Neural progenitor cell (in vitro differentiated cells): ENCODE data around the gene ENOPH1. TPM values are rescaled to one million over a fixed set of nuclear protein-coding genes. Genes with fewer than 3 reads are reported as not detected.

ENCODE experiments used
- DNase-seq: peaks from one replicate; pipeline ENCODE4 v3.0.0-alpha.2; 2016; ENCODE audit warnings: low spot score
- H2AFZ ChIP-seq: fragments of 200-600 bp; sonication (generic); replicated peaks from 2 replicates; pipeline ENCODE4 v1.6.1; 2016; ENCODE audit warnings: antibody characterized with exemption
- H3F3A ChIP-seq: fragments of 200-600 bp; sonication (generic); 2 replicates; pipeline ENCODE4 v1.6.1; 2016; ENCODE audit warnings: antibody characterized with exemption, low read depth
- H3K27ac ChIP-seq: fragments of 200-600 bp; sonication (generic); 2 replicates; pipeline ENCODE4 v1.5.1; 2016; ENCODE audit warnings: mild to moderate bottlenecking
- H3K27me3 ChIP-seq: fragments of 200-600 bp; sonication (generic); 2 replicates; pipeline ENCODE4 v1.6.1; 2016; ENCODE audit warnings: mild to moderate bottlenecking, moderate library complexity
- H3K36me3 ChIP-seq: fragments of 200-600 bp; sonication (generic); 2 replicates; pipeline ENCODE4 v1.5.1; 2016
- H3K4me1 ChIP-seq: fragments of 200-600 bp; sonication (generic); 2 replicates; pipeline ENCODE4 v1.6.1; 2016; ENCODE audit warnings: mixed run types
- H3K4me2 ChIP-seq: fragments of 200-600 bp; sonication (generic); 2 replicates; pipeline ENCODE4 v1.6.1; 2016
- H3K4me3 ChIP-seq: fragments of 200-600 bp; sonication (generic); 2 replicates; pipeline ENCODE4 v1.5.1; 2016
- H3K79me2 ChIP-seq: fragments of 200-600 bp; sonication (generic); 2 replicates; pipeline ENCODE4 v1.6.1; 2016; ENCODE audit warnings: low read depth
- H3K9ac ChIP-seq: fragments of 200-600 bp; sonication (generic); 2 replicates; pipeline ENCODE4 v1.6.1; 2016
- H3K9me3 ChIP-seq: fragments of 200-600 bp; sonication (generic); 2 replicates; pipeline ENCODE4 v1.5.1; 2016; ENCODE audit warnings: low read depth
- H4K20me1 ChIP-seq: fragments of 200-600 bp; sonication (generic); 2 replicates; pipeline ENCODE4 v1.6.1; 2016; ENCODE audit warnings: low read depth
- H3K27ac Mint-ChIP-seq: 3 replicates; pipeline ENCODE4 v1.8.0; 2021; ENCODE audit warnings: mixed read lengths
- H3K27me3 Mint-ChIP-seq: 2 replicates; pipeline ENCODE4 v1.8.0; 2022; ENCODE audit warnings: low read depth, mild to moderate bottlenecking, inconsistent platforms, moderate library complexity, mixed read lengths; ENCODE audit not compliant: insufficient read depth
- H3K36me3 Mint-ChIP-seq: 3 replicates; pipeline ENCODE4 v1.8.0; 2021; ENCODE audit warnings: mixed read lengths
- H3K4me1 Mint-ChIP-seq: 3 replicates; pipeline ENCODE4 v1.8.0; 2021; ENCODE audit warnings: mixed read lengths
- H3K4me3 Mint-ChIP-seq: 3 replicates; pipeline ENCODE4 v1.8.0; 2021; ENCODE audit warnings: mild to moderate bottlenecking, moderate library complexity, mixed read lengths
- H3K9me3 Mint-ChIP-seq: 3 replicates; pipeline ENCODE4 v1.8.0; 2020; ENCODE audit warnings: mixed read lengths
- CTCF ChIP-seq: fragments of 200-600 bp; sonication (generic); IDR thresholded peaks from 2 replicates; pipeline ENCODE4 v1.5.1; 2017; ENCODE audit warnings: antibody characterized with exemption, mild to moderate bottlenecking
- EZH2 ChIP-seq: fragments of 200-600 bp; sonication (generic); IDR thresholded peaks from 2 replicates; pipeline ENCODE4 v1.6.1; 2017; ENCODE audit warnings: antibody characterized with exemption, mild to moderate bottlenecking, moderate library complexity
- EZH2phosphoT487 ChIP-seq: fragments of 200-600 bp; sonication (generic); IDR thresholded peaks from 2 replicates; pipeline ENCODE4 v1.6.1; 2017; ENCODE audit warnings: antibody characterized with exemption
- total RNA-seq: library from RNA; depleted of rRNA; stranded (reverse); fragments of >200 nt; gene quantifications from 2 replicates; pipeline ENCODE4 v1.2.3, GENCODE V29; 2015; ENCODE audit warnings: low replicate concordance

ENOPH1 gene
- total RNA-seq, 1 donor from 2014 or later: 64.4 TPM

GRCh38 chr4:82482387-82482786 lies 52.0 kb downstream of the ENOPH1 start:
- Mint-ChIP-seq H3K4me3 (no peak overlapping the region), H3K9me3 (no peaks in the 10 kb centered on the region), H3K27me3 (peaks cover 4% of the 10 kb centered on the region), H3K36me3 (no peaks in the 10 kb centered on the region), H3K27ac (no peak overlapping the region), H3K4me1 (no peaks in the 10 kb centered on the region)
- no peaks in the 10 kb centered on the region for H3K27me3 ChIP-seq
- H3F3A ChIP-seq: peaks cover 4% of the 10 kb centered on the region
- no peaks in the 10 kb centered on the region for H3K36me3 ChIP-seq
- H3K9me3 ChIP-seq: no peaks in the 10 kb centered on the region
- H3K79me2 ChIP-seq: no peaks in the 10 kb centered on the region
- no peak overlapping the region for H3K4me2 ChIP-seq
- no peak overlapping the region for H3K9ac ChIP-seq
- peaks cover 5% of the 10 kb centered on the region for H3K4me1 ChIP-seq
- H3K4me3 ChIP-seq: no peak overlapping the region
- TF ChIP-seq EZH2phosphoT487 (no peak), EZH2 (no peak), CTCF (no peak)
- no peaks in the 10 kb centered on the region for H4K20me1 ChIP-seq
- no peak overlapping the region for H2AFZ ChIP-seq
- no peak for DNase-seq
- H3K27ac ChIP-seq: no peak overlapping the region

- Histone ChIP-seq H3K9ac (no peak overlapping the region), H3K4me1 (peaks cover 5% of the 10 kb centered on the region), H3K4me3 (no peak overlapping the region), H3K36me3 (no peaks in the 10 kb centered on the region), H3K4me2 (no peak overlapping the region), H3K79me2 (no peaks in the 10 kb centered on the region), H4K20me1 (no peaks in the 10 kb centered on the region), H3K9me3 (no peaks in the 10 kb centered on the region), H3F3A (peaks cover 4% of the 10 kb centered on the region), H2AFZ (no peak overlapping the region), H3K27ac (no peak overlapping the region), H3K27me3 (no peaks in the 10 kb centered on the region)
- Mint-ChIP-seq H3K27ac (no peak overlapping the region), H3K4me3 (no peak overlapping the region), H3K27me3 (peaks cover 2% of the 10 kb centered on the region), H3K4me1 (no peaks in the 10 kb centered on the region), H3K36me3 (no peaks in the 10 kb centered on the region), H3K9me3 (peaks cover 2% of the 10 kb centered on the region)
- TF ChIP-seq EZH2phosphoT487 (no peak), EZH2 (no peak), CTCF (no peak)
- DNase-seq: no peak
These were observed 54.8 kb downstream of the ENOPH1 start for GRCh38 chr4:82484996-82485783.

- H3K9me3 Mint-ChIP-seq: peaks cover 2% of the 10 kb centered on the region
- no peak overlapping the region for H3K4me3 Mint-ChIP-seq
- H3K9me3 ChIP-seq: no peaks in the 10 kb centered on the region
These were observed 58.7 kb downstream of the ENOPH1 start for GRCh38 chr4:82489076-82489475.

More at GRCh38 chr4:82489076-82489475, 58.7 kb downstream of the ENOPH1 start:
- no peaks in the 10 kb centered on the region for H3K36me3 Mint-ChIP-seq
- TF ChIP-seq EZH2phosphoT487: no peak
- TF ChIP-seq CTCF: no peak
- TF ChIP-seq EZH2: no peak
- no peak overlapping the region for H3K27ac ChIP-seq
- peaks cover 4% of the 10 kb centered on the region for H3F3A ChIP-seq
- no peaks in the 10 kb centered on the region for H3K79me2 ChIP-seq
- no peaks in the 10 kb centered on the region for H3K4me1 Mint-ChIP-seq
- no peaks in the 10 kb centered on the region for H4K20me1 ChIP-seq
- H3K27me3 Mint-ChIP-seq: peaks cover 3% of the 10 kb centered on the region
- H3K36me3 ChIP-seq: no peaks in the 10 kb centered on the region
- H3K4me1 ChIP-seq: peaks cover 5% of the 10 kb centered on the region
- no peaks in the 10 kb centered on the region for H3K27me3 ChIP-seq
- no peak overlapping the region for H3K27ac Mint-ChIP-seq
- no peak for DNase-seq
- no peak overlapping the region for H3K4me3 ChIP-seq
- no peak overlapping the region for H3K9ac ChIP-seq
- no peak overlapping the region for H2AFZ ChIP-seq
- H3K4me2 ChIP-seq: no peak overlapping the region
